Measurements from ENCODE around the gene PCDH1. TPM values are rescaled to one million over a fixed set of nuclear protein-coding genes. Genes with fewer than 3 reads are reported as not detected.

PCDH1 gene
- total and polyA plus RNA-seq, 4 experiments from 2014 or later: not detected

- Histone ChIP-seq H3K27me3 (ENCODE audit: insufficient read depth, low read length) (peaks cover under 1% of the 10 kb centered on the region), H3K9me3 (ENCODE audit: control insufficient read depth in 1 of 2, low read length in 2 of 2) (no peaks in the 10 kb centered on the region), H3K4me3 (ENCODE audit: low read length in 2 of 2) (no peak overlapping the region), H3K27ac (ENCODE audit: low read depth, low read length) (no peak overlapping the region), H3K36me3 (ENCODE audit: insufficient read depth, low read length) (no peaks in the 10 kb centered on the region), H3K4me1 (ENCODE audit: insufficient read depth, low read length) (no peaks in the 10 kb centered on the region)
- intact Hi-C loops (cut with micrococcal nuclease): no loop called here
- Mint-ChIP-seq H3K4me3 (no peak overlapping the region), H3K27ac (no peak overlapping the region), H3K4me1 (peaks cover 0 to 4% (median under 1%) of the 10 kb centered on the region in 4 donors), H3K9me3 (no peaks in the 10 kb centered on the region), H3K36me3 (no peaks in the 10 kb centered on the region), H3K27me3 (peaks cover 10 to 34% of the 10 kb centered on the region in 2 donors)
- DNase-seq: no peak
- ChIA-PET CTCF (ENCODE audit: partially characterized antibody) (interaction anchor here (1.0 to 1.9 kb wide), 2 partner anchors 15 to 38 kb away, joined by 3 to 7 read pairs; no protein-coding TSS in a partner anchor), POLR2A (ENCODE audit: partially characterized antibody) (interaction anchor here (1.3 kb wide), 1 partner anchor 127 kb away, joined by 3 read pairs; the partner anchor contains the start of gene RNF14)
Observed at GRCh38 chr5:141841378-141842180, 36.6 kb downstream of the PCDH1 start.

- no peaks in the 10 kb centered on the region for H3K36me3 ChIP-seq (ENCODE audit: insufficient read depth, low read length)
- peaks cover 3% of the 10 kb centered on the region for H3K4me1 ChIP-seq (ENCODE audit: insufficient read depth, low read length)
- H3K4me3 Mint-ChIP-seq: no peak overlapping the region
- no peaks in the 10 kb centered on the region for H3K9me3 ChIP-seq (ENCODE audit: control insufficient read depth in 1 of 2, low read length in 2 of 2)
- H3K27ac ChIP-seq (ENCODE audit: low read depth, low read length): no peak overlapping the region
- intact Hi-C loops (cut with micrococcal nuclease): no loop called here
- H3K4me1 Mint-ChIP-seq: peaks cover 0 to 6% (median 1%) of the 10 kb centered on the region in 4 donors
- ChIA-PET CTCF (ENCODE audit: partially characterized antibody) (interaction anchor here (1.0 kb wide), 1 partner anchor 39 kb away, joined by 3 read pairs; no protein-coding TSS in a partner anchor), POLR2A (ENCODE audit: partially characterized antibody) (no interaction called here)
- no peak overlapping the region for H3K4me3 ChIP-seq (ENCODE audit: low read length in 2 of 2)
- H3K27me3 ChIP-seq (ENCODE audit: insufficient read depth, low read length): peaks cover 6% of the 10 kb centered on the region
- H3K9me3 Mint-ChIP-seq: no peaks in the 10 kb centered on the region
- no peaks in the 10 kb centered on the region for H3K36me3 Mint-ChIP-seq
- no peak for DNase-seq
- H3K27ac Mint-ChIP-seq: no peak overlapping the region
- H3K27me3 Mint-ChIP-seq: peaks cover 10 to 37% of the 10 kb centered on the region in 2 donors
Observed at GRCh38 chr5:141840826-141841360, 37.3 kb downstream of the PCDH1 start.

GRCh38 chr5:141840280-141840812 is 37.9 kb downstream of the PCDH1 start:
- H3K27me3 Mint-ChIP-seq: peaks cover 10 to 37% of the 10 kb centered on the region in 2 donors
- intact Hi-C loops (cut with micrococcal nuclease): no loop called here
- no peak overlapping the region for H3K4me3 Mint-ChIP-seq
- no peak overlapping the region for H3K27ac ChIP-seq (ENCODE audit: low read depth, low read length)
- H3K36me3 Mint-ChIP-seq: no peaks in the 10 kb centered on the region
- CTCF ChIA-PET (ENCODE audit: partially characterized antibody): interaction anchor here (1.0 kb wide), 1 partner anchor 14 kb away, joined by 4 read pairs; no protein-coding TSS in a partner anchor
- peaks cover 0 to 6% (median 1%) of the 10 kb centered on the region in 4 donors for H3K4me1 Mint-ChIP-seq
- H3K4me1 ChIP-seq (ENCODE audit: insufficient read depth, low read length): peaks cover 3% of the 10 kb centered on the region
- H3K9me3 Mint-ChIP-seq: no peaks in the 10 kb centered on the region
- peaks cover 6% of the 10 kb centered on the region for H3K27me3 ChIP-seq (ENCODE audit: insufficient read depth, low read length)
- no peaks in the 10 kb centered on the region for H3K36me3 ChIP-seq (ENCODE audit: insufficient read depth, low read length)
- DNase-seq: no peak
- H3K4me3 ChIP-seq (ENCODE audit: low read length in 2 of 2): no peak overlapping the region
- POLR2A ChIA-PET (ENCODE audit: partially characterized antibody): interaction anchor here (0.8 to 1.0 kb wide), 2 partner anchors 27 to 117 kb away, joined by 3 to 6 read pairs; no protein-coding TSS in a partner anchor
- H3K9me3 ChIP-seq (ENCODE audit: control insufficient read depth in 1 of 2, low read length in 2 of 2): no peaks in the 10 kb centered on the region
- H3K27ac Mint-ChIP-seq: no peak overlapping the region

GRCh38 chr5:141839015-141839513 is 39.1 kb downstream of the PCDH1 start:
- H3K4me3 ChIP-seq (ENCODE audit: low read length in 2 of 2): no peak overlapping the region
- Mint-ChIP-seq H3K27ac (no peak overlapping the region), H3K36me3 (no peaks in the 10 kb centered on the region)

GRCh38 chr5:141838326-141839014 is 39.7 kb downstream of the PCDH1 start:
- Histone ChIP-seq H3K36me3 (ENCODE audit: insufficient read depth, low read length) (no peaks in the 10 kb centered on the region), H3K4me1 (ENCODE audit: insufficient read depth, low read length) (peaks cover 3% of the 10 kb centered on the region), H3K27ac (ENCODE audit: low read depth, low read length) (no peak overlapping the region), H3K27me3 (ENCODE audit: insufficient read depth, low read length) (peaks cover 6% of the 10 kb centered on the region), H3K4me3 (ENCODE audit: low read length in 2 of 2) (no peak overlapping the region), H3K9me3 (ENCODE audit: control insufficient read depth in 1 of 2, low read length in 2 of 2) (no peaks in the 10 kb centered on the region)
- no peaks in the 10 kb centered on the region for H3K36me3 Mint-ChIP-seq
- no peak overlapping the region for H3K4me3 Mint-ChIP-seq
- ChIA-PET POLR2A (ENCODE audit: partially characterized antibody) (no interaction called here), CTCF (ENCODE audit: partially characterized antibody) (interaction anchor here (2.5 kb wide), 1 partner anchor 12 kb away, joined by 11 read pairs; no protein-coding TSS in a partner anchor)
- peaks cover 0 to 4% (median 1%) of the 10 kb centered on the region in 4 donors for H3K4me1 Mint-ChIP-seq
- intact Hi-C loops (cut with micrococcal nuclease): no loop called here
- no peaks in the 10 kb centered on the region for H3K9me3 Mint-ChIP-seq
- peaks cover 8 to 31% of the 10 kb centered on the region in 2 donors for H3K27me3 Mint-ChIP-seq
- no peak for DNase-seq
- no peak overlapping the region for H3K27ac Mint-ChIP-seq

More at GRCh38 chr5:141839015-141839513, 39.1 kb downstream of the PCDH1 start:
- peaks cover 3% of the 10 kb centered on the region for H3K4me1 ChIP-seq (ENCODE audit: insufficient read depth, low read length)
- intact Hi-C loops (cut with micrococcal nuclease): no loop called here
- H3K36me3 ChIP-seq (ENCODE audit: insufficient read depth, low read length): no peaks in the 10 kb centered on the region
- H3K4me3 Mint-ChIP-seq: no peak overlapping the region
- no peaks in the 10 kb centered on the region for H3K9me3 Mint-ChIP-seq
- peaks cover 0 to 4% (median 1%) of the 10 kb centered on the region in 4 donors for H3K4me1 Mint-ChIP-seq
- CTCF ChIA-PET (ENCODE audit: partially characterized antibody): interaction anchor here (1.0 kb wide), 1 partner anchor 12 kb away, joined by 4 read pairs; no protein-coding TSS in a partner anchor
- no peak for DNase-seq
- POLR2A ChIA-PET (ENCODE audit: partially characterized antibody): no interaction called here
- H3K27ac ChIP-seq (ENCODE audit: low read depth, low read length): no peak overlapping the region
- H3K27me3 ChIP-seq (ENCODE audit: insufficient read depth, low read length): peaks cover 6% of the 10 kb centered on the region
- no peaks in the 10 kb centered on the region for H3K9me3 ChIP-seq (ENCODE audit: control insufficient read depth in 1 of 2, low read length in 2 of 2)
- peaks cover 8 to 31% of the 10 kb centered on the region in 2 donors for H3K27me3 Mint-ChIP-seq

- Mint-ChIP-seq H3K27ac (no peak overlapping the region), H3K4me1 (peaks cover 0 to 4% (median 1%) of the 10 kb centered on the region in 4 donors), H3K4me3 (no peak overlapping the region), H3K27me3 (peaks cover 8 to 28% of the 10 kb centered on the region in 2 donors), H3K9me3 (no peaks in the 10 kb centered on the region), H3K36me3 (no peaks in the 10 kb centered on the region)
- Histone ChIP-seq H3K27me3 (ENCODE audit: insufficient read depth, low read length) (peaks cover 6% of the 10 kb centered on the region), H3K36me3 (ENCODE audit: insufficient read depth, low read length) (no peaks in the 10 kb centered on the region), H3K9me3 (ENCODE audit: control insufficient read depth in 1 of 2, low read length in 2 of 2) (no peaks in the 10 kb centered on the region), H3K4me3 (ENCODE audit: low read length in 2 of 2) (no peak overlapping the region), H3K4me1 (ENCODE audit: insufficient read depth, low read length) (peaks cover 3% of the 10 kb centered on the region), H3K27ac (ENCODE audit: low read depth, low read length) (no peak overlapping the region)
- intact Hi-C loops (cut with micrococcal nuclease): no loop called here
- no peak for DNase-seq
- ChIA-PET CTCF (ENCODE audit: partially characterized antibody) (interaction anchor here (1.4 to 2.5 kb wide), 3 partner anchors 10 to 11 kb away, joined by 3 to 15 read pairs (median 11); no protein-coding TSS in a partner anchor), POLR2A (ENCODE audit: partially characterized antibody) (no interaction called here)
Observed at GRCh38 chr5:141835928-141836670, 42.1 kb downstream of the PCDH1 start.

Data from CD4-positive, alpha-beta memory T cell (primary cell).